ENCODE data around the gene BABAM1. TPM values are rescaled to one million over a fixed set of nuclear protein-coding genes. Genes with fewer than 3 reads are reported as not detected.

Gene BABAM1
- total RNA-seq, 2 donors from 2014 or later: 136 to 151 TPM

DNA sequence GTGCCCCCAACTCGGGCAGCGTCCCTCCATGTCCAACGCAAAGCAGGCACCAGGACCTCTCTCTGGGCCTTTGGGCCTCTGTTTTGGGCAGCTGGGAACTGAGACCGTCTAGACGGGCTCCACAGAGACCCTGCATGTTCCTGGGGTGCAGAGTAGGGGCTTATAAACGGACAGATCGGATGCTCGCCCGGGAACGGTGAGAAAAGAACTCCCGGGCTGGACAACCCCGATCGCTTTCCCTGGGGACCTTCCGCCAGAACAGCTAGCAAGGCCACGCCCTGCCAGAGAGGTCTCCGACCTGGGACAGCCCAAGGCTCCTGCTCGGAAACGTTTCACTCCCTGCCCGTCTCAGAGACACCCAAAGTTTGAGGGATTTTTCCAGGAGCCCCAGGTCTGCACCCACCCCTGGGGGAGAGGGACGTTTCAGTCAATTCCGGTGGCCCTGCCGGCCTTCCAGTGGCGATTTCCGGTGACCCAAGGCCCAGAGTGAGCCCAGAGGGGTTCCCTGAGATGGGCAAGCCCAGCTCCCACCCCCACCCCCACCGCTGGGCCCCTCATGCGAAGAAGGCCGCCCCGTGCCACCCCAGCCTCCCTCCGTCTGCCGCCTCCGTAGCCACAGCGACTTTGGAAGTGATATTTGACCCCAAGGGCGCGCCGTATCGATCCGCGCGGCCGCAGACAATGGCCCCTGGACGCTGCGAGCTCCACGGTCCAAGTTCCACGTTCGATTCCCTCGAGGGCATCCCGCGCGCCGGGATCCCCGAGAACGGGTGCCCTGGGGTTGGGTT lies 23.2 kb upstream of the BABAM1 start:
- H3K4me1 Mint-ChIP-seq: peaks cover 39% of the 10 kb centered on the region
- Histone ChIP-seq H3K27ac (ENCODE audit: low read depth, low read length) (peak overlapping the region; percentile 60), H3K4me1 (ENCODE audit: control insufficient read depth, insufficient read depth, low read length) (peaks cover 18% of the 10 kb centered on the region), H3K9me3 (ENCODE audit: control insufficient read depth, low read length) (no peaks in the 10 kb centered on the region), H3K36me3 (ENCODE audit: control insufficient read depth, insufficient read depth, low read length) (peaks cover 18% of the 10 kb centered on the region), H3K27me3 (ENCODE audit: control insufficient read depth, insufficient read depth, low read length, poor library complexity, severe bottlenecking) (no peaks in the 10 kb centered on the region), H3K9ac (ENCODE audit: extremely low read depth, low read length, poor library complexity, severe bottlenecking) (peak overlapping the region; percentile 83), H3K4me3 (ENCODE audit: low read length) (peak overlapping the region; percentile 95)
- no peaks in the 10 kb centered on the region for H3K27me3 Mint-ChIP-seq (ENCODE audit: insufficient read depth)
- peak overlapping the region; percentile 95 for H3K4me3 Mint-ChIP-seq
- peak overlapping the region; percentile 95 for H3K27ac Mint-ChIP-seq
- DNase-seq: peak; percentile 85
- no peak for TF ChIP-seq CTCF (conservative IDR thresholded peaks at IDR 0.05)
- peaks cover 9% of the 10 kb centered on the region for H3K36me3 Mint-ChIP-seq (ENCODE audit: low read depth)
- 1 to 2% methylated on average over 26 to 51 of the region's 52 CpGs for WGBS, 2 experiments (ENCODE audit: insufficient coverage in 1 of 2, insufficient read length in 1 of 2)
- H3K9me3 Mint-ChIP-seq: no peaks in the 10 kb centered on the region

DNA sequence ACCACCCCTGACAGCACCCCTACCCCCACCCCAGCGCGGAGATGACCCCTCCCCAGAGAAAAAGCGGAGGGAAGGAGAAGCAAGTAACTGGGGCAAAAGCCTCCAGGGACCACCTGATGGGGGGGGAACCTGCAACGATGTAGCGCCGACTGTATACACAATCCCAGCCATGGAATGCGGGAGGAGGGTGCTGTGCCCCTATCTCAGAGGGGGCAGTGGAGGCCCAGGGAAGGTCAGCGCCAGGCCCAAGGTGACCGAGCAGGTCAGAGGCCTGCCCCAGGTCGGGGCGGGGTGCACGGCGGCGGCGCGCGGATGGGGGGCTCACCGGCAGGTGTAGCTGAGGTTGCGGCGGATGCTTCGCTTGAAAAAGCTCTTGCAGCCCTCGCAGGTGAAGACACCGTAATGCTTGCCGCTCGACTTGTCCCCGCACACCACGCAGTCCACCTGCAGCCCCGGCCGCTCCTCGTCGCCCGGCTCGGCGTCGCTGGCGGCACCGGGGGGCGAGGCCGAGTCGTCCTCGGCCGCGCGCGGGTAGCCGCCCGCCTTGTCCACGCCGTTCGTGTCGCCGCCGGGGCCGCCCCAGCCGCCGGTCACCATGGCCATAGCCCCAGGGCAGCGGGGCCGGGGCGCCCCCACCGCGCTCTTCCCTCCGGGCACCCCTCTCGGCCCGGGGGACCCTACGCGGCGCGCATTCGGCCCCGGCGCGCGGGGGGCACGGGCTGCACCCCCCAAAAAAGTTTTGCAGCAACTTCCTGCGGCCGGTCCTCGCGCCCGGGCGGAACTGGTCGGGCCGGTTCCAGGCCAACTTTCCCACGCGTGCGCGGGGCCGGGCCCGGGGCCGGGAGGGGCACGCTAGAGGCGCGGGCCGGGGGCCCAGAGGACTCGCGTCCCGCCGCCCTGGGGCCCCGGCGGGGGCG lies 22.4 kb upstream of the BABAM1 start:
- DNase-seq: peak; percentile 71
- Mint-ChIP-seq H3K4me1 (peaks cover 39% of the 10 kb centered on the region), H3K27me3 (ENCODE audit: insufficient read depth) (no peaks in the 10 kb centered on the region), H3K27ac (peak overlapping the region; percentile 95), H3K9me3 (no peaks in the 10 kb centered on the region), H3K36me3 (ENCODE audit: low read depth) (peaks cover 9% of the 10 kb centered on the region), H3K4me3 (peak overlapping the region; percentile 95)
- H3K36me3 ChIP-seq (ENCODE audit: control insufficient read depth, insufficient read depth, low read length): peaks cover 16% of the 10 kb centered on the region
- no peaks in the 10 kb centered on the region for H3K27me3 ChIP-seq (ENCODE audit: control insufficient read depth, insufficient read depth, low read length, poor library complexity, severe bottlenecking)
- H3K9ac ChIP-seq (ENCODE audit: extremely low read depth, low read length, poor library complexity, severe bottlenecking): peak overlapping the region; percentile 83
- no peak for TF ChIP-seq CTCF (conservative IDR thresholded peaks at IDR 0.05)
- peaks cover 18% of the 10 kb centered on the region for H3K4me1 ChIP-seq (ENCODE audit: control insufficient read depth, insufficient read depth, low read length)
- 0% methylated on average over 35 to 100 of the region's 100 CpGs for WGBS, 2 experiments (ENCODE audit: insufficient coverage in 1 of 2, insufficient read length in 1 of 2)
- peak overlapping the region; percentile 95 for H3K4me3 ChIP-seq (ENCODE audit: low read length)
- peak overlapping the region; percentile 49 for H3K27ac ChIP-seq (ENCODE audit: low read depth, low read length)
- no peaks in the 10 kb centered on the region for H3K9me3 ChIP-seq (ENCODE audit: control insufficient read depth, low read length)

GRCh38 chr19:17245535-17245984 lies 21.7 kb upstream of the BABAM1 start, which contains the start of gene NR2F6:
TSS of gene NR2F6 (minus strand) at chr19:17245919. CDS start at chr19:17245220, 699 bp downstream.
- no peak for TF ChIP-seq CTCF (conservative IDR thresholded peaks at IDR 0.05)
- Mint-ChIP-seq H3K9me3 (no peaks in the 10 kb centered on the region), H3K4me3 (peak within 1 kb of the TSS; percentile 95), H3K36me3 (ENCODE audit: low read depth) (peaks cover 10% of the 10 kb centered on the region), H3K4me1 (peaks cover 38% of the 10 kb centered on the region), H3K27me3 (ENCODE audit: insufficient read depth) (no peaks in the 10 kb centered on the region), H3K27ac (peak within 1 kb of the TSS; percentile 99)
- WGBS, 2 experiments (ENCODE audit: insufficient coverage in 1 of 2, insufficient read length in 1 of 2): 0% methylated on average over 5 to 65 of the region's 72 CpGs
- Histone ChIP-seq H3K4me1 (ENCODE audit: control insufficient read depth, insufficient read depth, low read length) (peaks cover 18% of the 10 kb centered on the region), H3K36me3 (ENCODE audit: control insufficient read depth, insufficient read depth, low read length) (peaks cover 9% of the 10 kb centered on the region), H3K9ac (ENCODE audit: extremely low read depth, low read length, poor library complexity, severe bottlenecking) (peak within 1 kb of the TSS; percentile 83), H3K27me3 (ENCODE audit: control insufficient read depth, insufficient read depth, low read length, poor library complexity, severe bottlenecking) (no peaks in the 10 kb centered on the region), H3K4me3 (ENCODE audit: low read length) (peak within 1 kb of the TSS; percentile 95), H3K9me3 (ENCODE audit: control insufficient read depth, low read length) (no peaks in the 10 kb centered on the region), H3K27ac (ENCODE audit: low read depth, low read length) (peak within 1 kb of the TSS; percentile 95)
- DNase-seq: no peak
